ENCODE results near the gene LRBA.

The LRBA gene

GRCh38 chr4:150462743-150463142, 552.3 kb downstream of the LRBA start:
- no peak for TF ChIP-seq CTCF (conservative IDR thresholded peaks at IDR 0.05; ENCODE audit: low read depth, low read length)
- H3K4me3 ChIP-seq (ENCODE audit: low read length), result no peak overlapping the region
- no peak for DNase-seq (ENCODE audit: low read depth)

GRCh38 chr4:150461957-150462356, 553.1 kb downstream of the LRBA start:
- H3K4me3 ChIP-seq (ENCODE audit: low read length), result no peak overlapping the region
- DNase-seq (ENCODE audit: low read depth), result no peak
- TF ChIP-seq CTCF (conservative IDR thresholded peaks at IDR 0.05; ENCODE audit: low read depth, low read length), result no peak

GRCh38 chr4:150457802-150458201, 557.3 kb downstream of the LRBA start:
- no peak for TF ChIP-seq CTCF (conservative IDR thresholded peaks at IDR 0.05; ENCODE audit: low read depth, low read length)
- no peak for DNase-seq (ENCODE audit: low read depth)
- no peak overlapping the region for H3K4me3 ChIP-seq (ENCODE audit: low read length)

GRCh38 chr4:150451883-150452282, 563.2 kb downstream of the LRBA start:
- no peak overlapping the region for H3K4me3 ChIP-seq (ENCODE audit: low read length)
- no peak for TF ChIP-seq CTCF (conservative IDR thresholded peaks at IDR 0.05; ENCODE audit: low read depth, low read length)
- DNase-seq (ENCODE audit: low read depth), result no peak

- no peak for TF ChIP-seq CTCF (conservative IDR thresholded peaks at IDR 0.05; ENCODE audit: low read depth, low read length)
- no peak overlapping the region for H3K4me3 ChIP-seq (ENCODE audit: low read length)
- no peak for DNase-seq (ENCODE audit: low read depth)
Measured at GRCh38 chr4:150447356-150447755, 567.7 kb downstream of the LRBA start.

GRCh38 chr4:150439451-150439933, 575.6 kb downstream of the LRBA start:
- H3K4me3 ChIP-seq (ENCODE audit: low read length), result no peak overlapping the region
- no peak for TF ChIP-seq CTCF (conservative IDR thresholded peaks at IDR 0.05; ENCODE audit: low read depth, low read length)
- no peak for DNase-seq (ENCODE audit: low read depth)

- DNase-seq (ENCODE audit: low read depth), result no peak
- no peak overlapping the region for H3K4me3 ChIP-seq (ENCODE audit: low read length)
- TF ChIP-seq CTCF (conservative IDR thresholded peaks at IDR 0.05; ENCODE audit: low read depth, low read length), result no peak
Measured at GRCh38 chr4:150436598-150437370, 578.3 kb downstream of the LRBA start.
